KMS-11 (cell line): ENCODE data around the gene PIEZO1.

Experiments
- H2AFZ ChIP-seq: fragments of 200-600 bp; sonication (generic); 2 replicates; pipeline ENCODE4 v1.6.1; 2016; ENCODE audit warnings: antibody characterized with exemption, mixed run types, low read depth
- H3K27ac ChIP-seq: fragments of 200-600 bp; sonication (generic); 2 replicates; pipeline ENCODE4 v1.6.1; 2016; ENCODE audit warnings: mild to moderate bottlenecking, mixed run types
- H3K27me3 ChIP-seq: fragments of 200-600 bp; sonication (generic); 2 replicates; pipeline ENCODE4 v1.6.1; 2017; ENCODE audit warnings: mild to moderate bottlenecking, low read depth, mixed run types, moderate library complexity; ENCODE audit not compliant: insufficient read depth
- H3K36me3 ChIP-seq: fragments of 200-600 bp; sonication (generic); 2 replicates; pipeline ENCODE4 v1.6.1; 2017; ENCODE audit warnings: mild to moderate bottlenecking, mixed run types; ENCODE audit not compliant: insufficient read depth
- H3K4me1 ChIP-seq: fragments of 200-600 bp; sonication (generic); 2 replicates; pipeline ENCODE4 v1.6.1; 2016; ENCODE audit warnings: mild to moderate bottlenecking, low read depth, mixed run types; ENCODE audit not compliant: poor library complexity, severe bottlenecking
- H3K4me2 ChIP-seq: fragments of 200-600 bp; sonication (generic); 2 replicates; pipeline ENCODE4 v1.7.0; 2016; ENCODE audit warnings: mild to moderate bottlenecking, mixed run types
- H3K4me3 ChIP-seq: fragments of 200-600 bp; sonication (generic); IDR thresholded peaks from 2 replicates; pipeline ENCODE4 v1.6.1; 2017; ENCODE audit warnings: low read depth, low read length, mixed read lengths; ENCODE audit not compliant: insufficient read depth
- H3K79me2 ChIP-seq: fragments of 200-600 bp; sonication (generic); 2 replicates; pipeline ENCODE4 v1.6.1; 2016; ENCODE audit warnings: low read depth, mixed run types; ENCODE audit not compliant: insufficient read depth
- H3K9ac ChIP-seq: fragments of 200-600 bp; sonication (generic); 2 replicates; pipeline ENCODE4 v1.6.1; 2016; ENCODE audit warnings: mild to moderate bottlenecking, mixed run types
- H4K20me1 ChIP-seq: fragments of 200-600 bp; sonication (generic); 2 replicates; pipeline ENCODE4 v1.6.1; 2016; ENCODE audit warnings: mild to moderate bottlenecking, mixed run types; ENCODE audit not compliant: insufficient read depth
- TF ChIP-seq, protein P1 (sequence below): fragments of 200-600 bp; sonication (generic); conservative IDR thresholded peaks from 2 replicates; pipeline ENCODE4 v1.6.1; 2017; ENCODE audit warnings: low read depth, mild to moderate bottlenecking, antibody characterized with exemption, low read length, moderate library complexity, mixed read lengths

The PIEZO1 gene

DNA sequence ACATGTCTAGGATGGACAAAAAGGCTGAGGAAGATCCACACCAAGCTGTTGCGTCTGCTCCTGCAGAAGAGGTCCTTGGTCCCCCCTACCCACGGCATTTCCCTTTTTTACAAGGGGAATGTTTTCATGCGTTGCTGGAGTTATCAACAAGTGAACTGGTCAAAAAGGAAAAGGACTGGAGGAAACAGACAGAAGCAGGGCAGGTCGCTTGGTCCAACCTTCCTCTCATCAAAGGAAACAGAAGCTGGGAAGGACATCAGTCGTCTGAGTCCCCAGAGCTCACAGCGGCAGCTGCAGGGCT lies 26.1 kb downstream of the PIEZO1 start:
- H4K20me1 ChIP-seq: peaks cover 25% of the 10 kb centered on the region; the same call in 1 of the 2 replicates
- H3K4me2 ChIP-seq: no peak overlapping the region
- no peak overlapping the region for H3K4me3 ChIP-seq
- H3K36me3 ChIP-seq: no peaks in the 10 kb centered on the region
- H3K79me2 ChIP-seq: peaks cover 95% of the 10 kb centered on the region
- TF ChIP-seq, protein P1, sequence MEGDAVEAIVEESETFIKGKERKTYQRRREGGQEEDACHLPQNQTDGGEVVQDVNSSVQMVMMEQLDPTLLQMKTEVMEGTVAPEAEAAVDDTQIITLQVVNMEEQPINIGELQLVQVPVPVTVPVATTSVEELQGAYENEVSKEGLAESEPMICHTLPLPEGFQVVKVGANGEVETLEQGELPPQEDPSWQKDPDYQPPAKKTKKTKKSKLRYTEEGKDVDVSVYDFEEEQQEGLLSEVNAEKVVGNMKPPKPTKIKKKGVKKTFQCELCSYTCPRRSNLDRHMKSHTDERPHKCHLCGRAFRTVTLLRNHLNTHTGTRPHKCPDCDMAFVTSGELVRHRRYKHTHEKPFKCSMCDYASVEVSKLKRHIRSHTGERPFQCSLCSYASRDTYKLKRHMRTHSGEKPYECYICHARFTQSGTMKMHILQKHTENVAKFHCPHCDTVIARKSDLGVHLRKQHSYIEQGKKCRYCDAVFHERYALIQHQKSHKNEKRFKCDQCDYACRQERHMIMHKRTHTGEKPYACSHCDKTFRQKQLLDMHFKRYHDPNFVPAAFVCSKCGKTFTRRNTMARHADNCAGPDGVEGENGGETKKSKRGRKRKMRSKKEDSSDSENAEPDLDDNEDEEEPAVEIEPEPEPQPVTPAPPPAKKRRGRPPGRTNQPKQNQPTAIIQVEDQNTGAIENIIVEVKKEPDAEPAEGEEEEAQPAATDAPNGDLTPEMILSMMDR: no peak
- no peak overlapping the region for H3K27ac ChIP-seq
- H3K27me3 ChIP-seq: no peaks in the 10 kb centered on the region
- no peak overlapping the region for H3K9ac ChIP-seq
- no peak overlapping the region for H2AFZ ChIP-seq
- H3K4me1 ChIP-seq: no peaks in the 10 kb centered on the region

DNA sequence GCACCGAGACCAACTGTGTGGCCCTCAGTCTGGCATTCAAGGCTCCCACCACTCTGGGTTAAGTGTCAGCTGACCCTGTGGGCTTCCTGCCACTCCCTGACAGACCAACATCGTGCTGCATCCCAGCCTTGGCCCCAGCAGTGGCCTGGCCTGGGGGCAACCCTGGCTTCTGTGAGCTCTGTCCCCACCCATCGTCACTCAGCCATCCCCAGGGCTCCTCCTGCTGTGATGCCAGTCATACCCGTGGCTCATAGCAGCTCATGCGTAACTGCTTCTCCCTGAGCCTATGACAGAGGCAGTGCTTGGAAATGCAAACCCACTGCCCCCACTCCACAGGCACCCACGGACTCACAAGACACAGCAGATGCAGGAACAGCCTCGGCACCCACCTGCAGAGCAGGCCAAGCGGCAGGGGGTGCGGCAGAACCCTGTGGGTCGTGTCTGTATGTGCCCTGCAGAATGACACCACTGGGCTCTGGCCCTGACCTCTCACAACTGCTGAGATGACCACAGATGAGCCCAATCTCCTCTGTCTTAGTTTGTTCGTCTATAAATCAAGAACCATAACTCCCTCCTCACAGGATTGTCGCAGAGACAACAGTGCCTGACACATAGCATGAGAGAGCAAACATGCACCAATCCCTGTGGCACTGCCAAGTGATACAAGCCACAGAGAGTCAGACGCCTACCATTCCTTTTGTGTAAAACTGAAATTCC lies 26.6 kb downstream of the PIEZO1 start:
- H3K36me3 ChIP-seq: no peaks in the 10 kb centered on the region
- TF ChIP-seq, protein P1: no peak
- no peak overlapping the region for H3K9ac ChIP-seq
- H3K4me2 ChIP-seq: no peak overlapping the region
- H2AFZ ChIP-seq: no peak overlapping the region
- no peaks in the 10 kb centered on the region for H3K27me3 ChIP-seq
- no peaks in the 10 kb centered on the region for H3K4me1 ChIP-seq
- peaks cover 95% of the 10 kb centered on the region for H3K79me2 ChIP-seq
- no peak overlapping the region for H3K4me3 ChIP-seq
- H4K20me1 ChIP-seq: peaks cover 20% of the 10 kb centered on the region; the same call in 1 of the 2 replicates
- no peak overlapping the region for H3K27ac ChIP-seq

DNA sequence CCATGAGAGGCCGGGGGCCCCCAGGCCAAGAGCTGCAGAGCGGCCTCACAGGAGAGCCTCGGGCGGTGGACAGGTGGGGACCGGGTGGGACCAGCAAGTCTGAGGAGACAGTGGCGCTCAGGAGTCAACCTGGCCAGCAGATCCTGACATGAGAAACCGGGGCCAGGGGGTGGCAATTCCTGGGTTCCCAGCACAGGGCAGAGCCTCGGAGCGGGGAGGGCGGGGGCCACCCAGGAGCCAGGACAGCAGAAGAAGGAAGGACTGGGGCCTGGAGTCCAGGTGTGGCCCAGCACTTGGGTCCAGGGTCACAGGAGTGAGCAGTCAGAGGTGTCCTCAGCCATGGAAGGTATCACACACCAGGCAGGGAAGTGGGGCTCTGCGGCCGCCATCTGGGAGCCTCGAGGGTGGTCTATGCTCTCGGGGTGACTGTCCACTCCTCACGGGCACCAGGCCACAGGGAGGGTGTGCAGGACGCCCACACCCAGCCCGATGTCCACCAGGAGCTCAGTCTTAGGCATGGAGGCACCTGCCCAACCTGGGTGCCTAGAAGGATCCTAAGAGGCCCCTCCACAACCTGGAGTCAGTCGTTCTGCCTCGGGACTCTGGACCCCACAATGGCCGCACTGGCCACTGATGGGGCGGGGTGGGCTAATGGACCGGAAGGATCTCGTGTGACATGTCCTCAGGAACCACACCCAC lies 29.1 kb downstream of the PIEZO1 start:
- Histone ChIP-seq H3K4me3 (no peak overlapping the region), H3K36me3 (no peaks in the 10 kb centered on the region), H3K4me1 (no peaks in the 10 kb centered on the region), H2AFZ (no peak overlapping the region), H3K27ac (no peak overlapping the region), H4K20me1 (peaks cover 19% of the 10 kb centered on the region; the same call in 1 of the 2 replicates), H3K27me3 (no peaks in the 10 kb centered on the region), H3K79me2 (peaks cover 92% of the 10 kb centered on the region), H3K4me2 (no peak overlapping the region), H3K9ac (no peak overlapping the region)
- TF ChIP-seq, protein P1: no peak

DNA sequence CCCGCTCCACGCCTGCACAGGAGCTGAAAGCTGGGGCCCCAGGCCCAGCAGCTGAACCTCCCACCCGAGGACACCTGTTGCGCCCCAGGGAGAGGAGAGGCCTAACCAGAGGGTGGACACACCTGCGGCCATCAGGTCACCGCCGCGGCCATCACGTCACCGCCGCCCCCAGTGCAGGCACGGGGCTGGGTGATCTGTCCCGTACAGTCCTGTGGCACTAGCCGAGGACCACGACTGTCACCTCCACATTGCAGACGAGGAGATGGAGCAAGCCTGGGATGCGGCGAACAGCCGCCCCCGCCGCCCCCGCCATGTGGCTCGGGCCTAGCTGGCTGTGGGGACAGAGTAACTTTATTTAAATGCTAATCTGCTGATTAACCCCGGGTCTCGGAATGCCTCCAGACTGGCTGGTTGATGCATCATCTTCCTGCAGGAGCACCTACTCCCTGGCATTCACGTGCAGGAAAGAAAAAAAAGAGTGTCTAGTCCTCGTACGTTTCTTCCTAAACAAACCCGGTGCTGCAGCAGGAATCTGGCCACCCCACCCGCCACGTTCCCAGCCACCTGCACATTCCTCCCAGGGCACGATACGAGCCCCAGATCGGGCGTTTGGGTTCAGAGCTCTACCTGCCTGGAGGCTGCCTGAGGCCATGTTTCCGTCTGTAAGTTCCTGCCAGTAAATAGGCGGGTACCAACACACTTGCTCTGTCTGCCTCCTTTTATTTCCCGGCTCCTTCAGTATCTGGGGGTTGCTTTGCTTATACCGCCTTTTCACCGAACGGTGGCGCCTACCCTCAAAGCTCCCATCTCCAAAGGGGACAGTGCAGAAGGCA lies 29.9 kb downstream of the PIEZO1 start:
- Histone ChIP-seq H3K4me1 (no peaks in the 10 kb centered on the region), H3K4me2 (no peak overlapping the region), H3K9ac (no peak overlapping the region), H3K36me3 (no peaks in the 10 kb centered on the region), H2AFZ (no peak overlapping the region), H3K4me3 (no peak overlapping the region), H3K79me2 (peaks cover 91% of the 10 kb centered on the region), H3K27me3 (no peaks in the 10 kb centered on the region), H4K20me1 (peaks cover 19% of the 10 kb centered on the region; the same call in 1 of the 2 replicates), H3K27ac (no peak overlapping the region)
- TF ChIP-seq, protein P1: no peak
